ENCODE data around the gene SLC22A17.

SLC22A17 gene

DNA sequence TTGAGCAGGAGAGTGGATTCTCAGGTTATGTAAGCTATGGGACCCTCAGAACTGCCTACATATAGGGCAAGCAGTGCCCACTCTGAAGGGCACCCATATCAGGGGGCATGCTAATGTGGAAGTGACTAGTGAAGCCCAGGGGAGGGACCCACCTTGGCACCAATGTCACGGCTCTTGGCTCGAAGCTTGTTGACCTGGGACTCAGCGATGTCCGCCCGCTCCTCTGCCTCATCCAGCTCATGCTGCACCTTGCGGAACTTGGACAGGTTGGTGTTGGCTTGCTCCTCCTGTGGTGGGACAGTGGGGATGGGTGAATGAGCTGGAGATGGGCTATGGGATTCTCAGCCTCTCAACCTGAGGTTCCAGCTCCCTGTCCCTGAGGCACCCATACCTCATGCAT lies 29.6 kb upstream of the SLC22A17 start:
- in situ Hi-C loops (cut with HindIII; ENCODE audit: low sequenced_read_pairs): no loop called here

DNA sequence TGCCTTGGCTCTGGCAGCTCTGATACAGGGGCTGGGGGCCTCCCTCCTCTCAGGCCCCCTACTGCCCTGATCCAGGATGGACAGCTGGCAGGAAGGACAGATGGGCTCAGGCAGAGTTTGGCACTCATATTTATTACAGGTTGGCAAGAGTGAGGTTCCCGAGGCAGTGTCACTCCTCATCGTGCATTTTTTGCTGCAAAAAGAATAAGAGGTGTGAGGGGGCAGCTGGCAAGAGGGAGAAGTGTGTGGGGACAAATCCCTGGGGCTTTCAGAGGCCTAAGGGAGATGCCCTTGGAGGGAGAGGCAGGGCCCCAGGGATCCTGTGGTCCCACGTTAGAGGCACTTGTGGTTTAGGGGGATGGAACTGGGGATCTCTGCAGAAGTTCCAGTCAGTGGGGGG lies 29.2 kb upstream of the SLC22A17 start:
- in situ Hi-C loops (cut with HindIII; ENCODE audit: low sequenced_read_pairs): no loop called here

DNA sequence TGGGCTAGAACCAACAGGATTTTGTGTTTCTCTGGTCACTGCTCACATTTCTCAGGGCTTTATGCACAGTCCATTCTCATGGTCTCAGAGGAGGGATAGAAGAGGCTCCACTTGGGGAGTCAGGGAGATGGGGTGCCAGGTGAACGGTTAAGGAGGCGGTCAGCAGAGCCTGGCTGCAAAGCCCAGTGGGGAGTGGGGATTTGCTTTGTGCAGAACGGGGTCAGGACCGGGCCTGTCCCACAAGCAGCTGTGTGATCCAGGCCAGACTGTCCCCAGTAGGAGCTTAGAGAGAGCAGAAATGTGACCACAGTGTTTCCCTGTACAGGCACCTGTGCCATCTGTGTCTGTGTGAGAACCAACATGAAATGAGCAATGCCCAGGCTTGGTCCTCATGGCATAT lies 28.3 kb upstream of the SLC22A17 start:
- in situ Hi-C loops (cut with HindIII; ENCODE audit: low sequenced_read_pairs): no loop called here

DNA sequence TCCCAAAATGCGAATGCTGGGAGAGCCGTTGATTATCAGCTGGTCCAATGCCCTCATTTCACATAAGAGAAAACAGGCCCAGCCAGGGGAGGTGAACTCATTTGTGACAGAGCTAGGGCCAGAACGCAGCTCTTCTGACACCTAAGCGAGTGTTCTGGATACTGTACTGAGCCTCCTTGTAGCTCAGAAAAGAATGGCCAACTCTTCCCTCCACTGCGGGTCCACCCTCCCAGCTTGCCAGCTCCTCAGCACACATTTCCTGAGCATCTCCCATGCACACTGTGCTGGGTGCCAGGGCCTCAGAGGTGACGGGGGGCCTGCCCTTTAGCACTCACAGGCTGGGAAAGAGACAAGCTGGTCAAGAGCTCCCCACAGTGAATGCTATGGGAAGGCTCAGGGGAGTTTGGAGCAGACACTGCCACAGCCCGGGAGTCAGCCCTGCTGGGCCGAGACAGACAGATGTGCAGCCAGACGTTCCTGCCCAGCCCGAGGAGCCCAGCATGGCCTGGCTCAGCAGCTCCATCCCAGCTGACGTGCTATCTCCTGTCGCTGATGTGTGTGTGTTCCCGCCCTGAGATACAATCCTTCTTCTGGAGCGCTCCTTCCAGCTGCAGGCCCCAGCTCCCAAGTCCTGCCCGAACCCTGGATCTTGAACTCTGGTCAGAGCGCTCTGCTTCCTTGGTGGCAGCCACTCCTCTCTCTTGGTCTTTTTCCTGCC lies 27.7 kb upstream of the SLC22A17 start:
- in situ Hi-C loops (cut with HindIII; ENCODE audit: low sequenced_read_pairs): no loop called here

DNA sequence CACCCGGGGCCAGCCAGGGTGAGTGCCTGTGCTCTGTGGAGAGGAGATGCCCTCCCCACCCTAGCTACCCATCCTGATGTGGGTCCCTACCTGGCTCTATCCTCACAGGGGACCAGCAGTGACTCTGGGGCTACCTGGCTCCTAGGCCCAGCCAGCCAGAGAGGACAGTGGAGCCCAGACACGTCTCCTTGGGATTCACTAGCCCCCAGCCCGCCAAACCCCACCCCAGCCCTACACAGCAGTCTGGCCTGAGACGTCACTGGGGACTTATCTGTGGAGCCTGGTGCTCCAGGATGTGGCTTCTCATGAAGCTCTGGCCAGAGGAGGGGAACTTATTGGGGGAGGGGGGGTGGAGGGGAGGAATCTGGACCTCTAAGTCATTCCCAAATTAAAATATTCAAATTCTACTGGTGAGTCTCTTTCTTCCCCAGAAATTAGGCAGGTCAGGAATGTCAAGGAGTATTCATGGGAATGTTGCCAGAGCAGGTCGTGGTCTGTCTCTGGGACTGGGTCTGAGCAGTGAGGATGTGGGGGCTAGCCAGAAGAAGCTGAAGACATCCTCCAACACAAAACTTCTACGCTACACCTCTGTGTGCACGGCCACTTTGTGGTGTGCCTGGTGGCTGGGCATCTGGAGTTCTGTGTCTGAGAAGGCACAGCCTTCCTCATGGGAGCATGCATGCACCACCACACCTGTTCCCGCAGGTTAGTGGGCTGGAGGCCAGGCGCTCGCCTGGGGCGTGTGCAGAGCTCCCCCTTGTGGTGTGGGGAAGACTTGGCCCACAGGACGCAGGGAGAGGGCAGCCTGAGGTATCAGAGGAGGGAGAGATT lies 26.9 kb upstream of the SLC22A17 start:
- in situ Hi-C loops (cut with HindIII; ENCODE audit: low sequenced_read_pairs): no loop called here

DNA sequence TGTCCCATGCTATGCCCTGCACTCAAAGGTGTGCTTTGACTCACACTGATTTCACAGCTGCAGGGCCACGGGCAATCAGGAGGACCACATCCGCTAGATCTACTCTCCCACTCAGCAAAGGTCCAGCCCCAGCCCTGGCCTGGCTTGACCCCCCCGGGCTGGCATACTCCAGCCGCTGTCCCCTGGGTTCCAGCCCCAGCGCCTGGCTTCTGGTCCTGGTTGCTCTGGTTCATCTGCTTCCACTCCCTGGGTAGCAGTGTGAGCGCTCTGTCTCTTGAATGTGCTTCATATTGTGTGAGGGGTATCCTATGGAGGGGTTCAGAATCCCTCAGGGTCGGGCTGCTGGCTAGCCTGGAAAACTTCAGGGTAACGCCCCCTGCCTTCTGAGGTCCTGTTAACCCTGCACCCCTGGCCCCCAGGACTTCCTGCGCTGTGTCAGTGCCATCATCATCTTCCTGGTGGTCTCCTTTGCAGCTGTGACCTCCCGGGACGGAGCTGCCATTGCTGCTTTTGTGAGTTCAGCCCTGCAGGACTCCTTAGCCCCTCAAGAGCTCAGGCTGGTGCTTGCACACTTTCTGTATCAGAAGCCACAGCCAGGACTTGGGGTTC lies 26.0 kb upstream of the SLC22A17 start:
- in situ Hi-C loops (cut with HindIII; ENCODE audit: low sequenced_read_pairs): no loop called here

DNA sequence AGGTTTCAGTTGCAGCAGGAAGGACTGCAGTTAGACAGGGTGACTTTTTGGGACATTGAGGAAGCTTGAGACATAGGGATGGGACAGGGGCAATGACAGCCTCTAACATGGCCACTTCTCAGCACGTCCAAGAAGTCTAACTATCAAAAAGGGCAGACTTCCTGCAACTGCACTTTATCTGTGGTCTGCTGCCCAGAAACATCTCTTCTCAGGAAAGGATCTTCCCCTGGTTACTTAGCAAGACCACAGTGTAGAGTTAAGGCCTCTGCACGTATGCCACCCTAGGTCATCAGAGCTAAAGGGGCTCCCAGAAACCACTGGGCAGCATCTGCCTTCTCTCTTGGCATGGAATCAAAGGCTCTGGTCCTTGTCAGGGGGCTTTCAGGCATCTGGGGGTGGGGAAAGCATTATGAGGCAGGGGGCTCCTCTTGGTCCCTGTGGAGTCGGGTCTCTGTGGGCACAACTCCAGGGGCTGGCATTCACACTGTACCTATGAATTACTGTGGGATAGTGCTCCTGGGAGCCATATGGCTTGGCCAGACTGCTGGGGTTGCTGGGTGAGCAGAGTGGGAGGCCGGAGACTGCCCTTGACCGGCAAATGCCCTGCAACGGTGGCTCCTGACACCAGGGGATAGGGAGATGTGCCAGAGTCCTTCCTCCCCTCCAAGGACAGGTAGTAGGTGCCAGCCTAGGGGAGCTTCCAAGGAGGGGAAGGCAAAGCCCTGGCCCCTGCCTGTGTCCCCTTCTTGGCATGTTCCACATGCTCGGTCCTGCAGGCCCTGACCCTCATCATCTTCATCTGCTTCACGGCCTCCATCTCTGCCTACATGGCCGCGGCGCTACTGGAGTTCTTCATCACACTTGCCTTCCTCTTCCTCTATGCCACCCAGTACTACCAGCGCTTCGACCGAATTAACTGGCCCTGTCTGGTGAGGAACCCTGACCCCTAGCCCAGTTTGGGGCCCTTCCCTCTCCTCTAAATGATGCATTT lies 25.2 kb upstream of the SLC22A17 start:
- in situ Hi-C loops (cut with HindIII; ENCODE audit: low sequenced_read_pairs): no loop called here

DNA sequence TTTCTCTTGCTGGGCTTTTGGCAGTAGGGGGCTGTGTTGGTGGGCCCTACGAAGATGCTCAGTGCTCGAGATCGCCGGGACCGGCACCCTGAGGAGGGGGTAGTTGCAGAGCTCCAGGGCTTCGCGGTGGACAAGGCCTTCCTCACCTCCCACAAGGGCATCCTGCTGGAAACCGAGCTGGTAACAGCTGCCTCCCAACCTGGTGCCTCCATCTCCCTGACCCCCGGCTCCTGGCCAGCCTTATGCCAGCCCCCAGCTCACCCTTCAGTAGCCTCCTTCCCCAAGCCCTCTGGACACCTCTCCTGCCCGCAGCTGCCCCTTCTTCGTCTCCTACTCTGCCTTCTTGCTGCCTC lies 24.5 kb upstream of the SLC22A17 start:
- in situ Hi-C loops (cut with HindIII; ENCODE audit: low sequenced_read_pairs): no loop called here

DNA sequence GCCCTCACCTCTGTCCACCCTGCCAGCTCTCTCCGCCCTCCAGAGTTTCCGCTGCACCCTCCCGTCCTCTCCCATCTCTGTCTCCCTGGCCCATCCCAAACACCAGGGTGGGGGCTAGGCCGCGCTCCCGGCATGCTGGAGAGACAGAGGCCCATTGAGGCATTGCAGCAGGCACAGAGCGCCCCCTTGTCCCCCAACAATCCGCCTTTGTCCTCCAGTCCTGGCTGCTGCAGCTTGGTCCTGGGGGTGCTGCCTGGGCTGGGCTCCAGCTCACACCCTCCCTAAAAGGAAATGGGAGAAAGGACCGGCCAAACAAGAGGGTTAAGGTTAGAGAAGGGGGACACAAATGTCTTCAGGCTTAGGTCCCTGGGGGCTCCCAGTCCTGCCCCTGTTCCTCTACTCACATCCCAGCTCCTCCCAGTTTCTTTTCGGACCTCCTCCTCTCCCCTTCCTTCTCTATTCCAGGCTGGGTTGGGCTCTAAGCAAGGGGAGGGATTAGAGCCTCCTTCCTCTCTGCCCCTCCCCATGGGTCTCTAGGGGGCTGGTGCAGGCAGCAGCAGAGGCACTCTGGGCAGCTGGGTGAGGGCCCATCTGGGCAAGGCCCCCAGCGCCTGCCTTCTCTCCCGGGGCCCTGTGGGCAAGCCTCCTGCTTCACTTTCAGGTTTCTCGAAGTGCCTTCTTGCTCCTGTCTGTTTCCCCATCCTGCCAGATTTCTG lies 24.0 kb upstream of the SLC22A17 start, which contains the start of gene CMTM5:
Gene CMTM5 (plus strand): TSS at position 565 of the 716 bp plus-strand sequence. CDS start 206 bp downstream, outside the sequence.
- in situ Hi-C loops (cut with HindIII; ENCODE audit: low sequenced_read_pairs): no loop called here

DNA sequence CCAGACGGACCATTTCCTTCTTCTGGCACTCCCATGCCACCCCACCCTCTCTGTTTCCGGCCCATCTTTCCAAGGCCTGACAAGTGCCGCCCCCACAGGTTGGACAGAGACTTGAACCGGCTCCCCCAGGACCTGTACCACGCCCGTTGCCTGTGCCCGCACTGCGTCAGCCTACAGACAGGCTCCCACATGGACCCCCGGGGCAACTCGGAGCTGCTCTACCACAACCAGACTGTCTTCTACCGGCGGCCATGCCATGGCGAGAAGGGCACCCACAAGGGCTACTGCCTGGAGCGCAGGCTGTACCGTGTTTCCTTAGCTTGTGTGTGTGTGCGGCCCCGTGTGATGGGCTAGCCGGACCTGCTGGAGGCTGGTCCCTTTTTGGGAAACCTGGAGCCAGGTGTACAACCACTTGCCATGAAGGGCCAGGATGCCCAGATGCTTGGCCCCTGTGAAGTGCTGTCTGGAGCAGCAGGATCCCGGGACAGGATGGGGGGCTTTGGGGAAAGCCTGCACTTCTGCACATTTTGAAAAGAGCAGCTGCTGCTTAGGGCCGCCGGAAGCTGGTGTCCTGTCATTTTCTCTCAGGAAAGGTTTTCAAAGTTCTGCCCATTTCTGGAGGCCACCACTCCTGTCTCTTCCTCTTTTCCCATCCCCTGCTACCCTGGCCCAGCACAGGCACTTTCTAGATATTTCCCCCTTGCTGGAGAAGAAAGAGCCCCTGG lies 23.0 kb upstream of the SLC22A17 start:
- in situ Hi-C loops (cut with HindIII; ENCODE audit: low sequenced_read_pairs): no loop called here

DNA sequence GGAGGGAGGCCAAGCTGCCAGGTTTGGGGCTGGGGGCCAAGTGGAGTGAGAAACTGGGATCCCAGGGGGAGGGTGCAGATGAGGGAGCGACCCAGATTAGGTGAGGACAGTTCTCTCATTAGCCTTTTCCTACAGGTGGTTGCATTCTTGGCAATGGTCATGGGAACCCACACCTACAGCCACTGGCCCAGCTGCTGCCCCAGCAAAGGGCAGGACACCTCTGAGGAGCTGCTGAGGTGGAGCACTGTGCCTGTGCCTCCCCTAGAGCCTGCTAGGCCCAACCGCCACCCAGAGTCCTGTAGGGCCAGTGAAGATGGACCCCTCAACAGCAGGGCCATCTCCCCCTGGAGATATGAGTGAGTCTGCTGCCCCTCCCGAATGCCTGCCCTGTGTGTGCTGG lies 20.4 kb upstream of the SLC22A17 start:
- in situ Hi-C loops (cut with HindIII; ENCODE audit: low sequenced_read_pairs): no loop called here

DNA sequence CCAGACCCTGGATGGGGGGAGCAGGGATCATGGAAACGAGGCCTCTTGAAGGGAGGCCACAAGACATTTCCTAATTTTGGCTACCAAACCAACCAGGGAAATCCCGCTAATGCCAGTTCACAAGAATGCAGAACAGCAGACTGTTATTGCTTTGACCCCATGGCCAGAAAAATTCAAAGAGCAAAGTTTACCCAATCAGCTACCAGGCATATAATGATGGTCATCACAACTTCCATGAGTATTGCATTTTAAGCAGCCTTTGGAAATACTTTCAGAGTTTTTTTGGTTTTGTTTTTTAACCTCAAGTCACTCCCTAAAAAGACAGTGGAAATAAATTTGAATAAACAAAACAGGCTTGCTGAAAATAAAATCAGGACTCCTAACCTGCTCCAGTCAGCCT lies 19.8 kb upstream of the SLC22A17 start, which contains the start of gene IL25:
Gene IL25 (plus strand): TSS at position 301 of the 400 bp plus-strand sequence.
- in situ Hi-C loops (cut with HindIII; ENCODE audit: low sequenced_read_pairs): no loop called here

DNA sequence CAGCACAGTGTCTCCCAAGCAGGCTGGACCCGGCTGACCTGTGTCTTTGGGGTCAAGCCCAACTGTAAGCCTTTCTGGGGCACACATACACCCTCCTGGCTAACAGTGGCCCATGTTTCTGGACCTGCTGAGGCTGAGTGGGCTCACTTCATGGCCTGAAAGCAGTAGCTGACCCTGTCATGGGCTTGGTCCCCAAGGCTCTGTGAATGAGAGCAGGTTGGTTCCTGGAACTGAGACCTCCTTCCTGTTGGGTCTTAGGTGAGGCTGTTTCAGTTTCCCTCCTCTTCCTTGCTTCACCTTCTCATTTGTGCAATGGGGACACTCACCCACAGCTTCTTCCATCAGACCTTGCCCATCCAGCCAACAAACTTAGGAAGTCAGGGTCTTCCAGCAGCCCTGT lies 19.2 kb upstream of the SLC22A17 start:
- in situ Hi-C loops (cut with HindIII; ENCODE audit: low sequenced_read_pairs): no loop called here

DNA sequence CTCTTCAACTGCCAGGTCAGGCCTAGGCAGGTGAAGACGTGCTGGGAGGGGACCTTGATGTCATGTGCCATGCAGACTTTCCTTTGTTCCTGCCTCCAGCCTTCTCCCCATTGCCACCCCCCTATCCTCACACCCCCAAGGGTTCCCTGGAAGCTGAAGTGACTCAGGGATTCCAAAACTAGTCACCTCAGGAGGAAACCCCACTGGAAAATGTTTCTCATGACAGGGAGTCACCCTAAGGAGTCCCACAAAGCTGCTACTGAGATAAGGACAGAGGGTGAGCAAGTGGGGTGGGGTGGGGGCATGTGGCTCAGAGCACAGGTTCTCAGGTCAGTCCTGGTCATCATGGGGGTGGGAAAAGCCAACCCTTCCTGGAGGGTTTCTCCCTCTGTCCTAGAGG lies 17.5 kb upstream of the SLC22A17 start:
- in situ Hi-C loops (cut with HindIII; ENCODE audit: low sequenced_read_pairs): no loop called here

DNA sequence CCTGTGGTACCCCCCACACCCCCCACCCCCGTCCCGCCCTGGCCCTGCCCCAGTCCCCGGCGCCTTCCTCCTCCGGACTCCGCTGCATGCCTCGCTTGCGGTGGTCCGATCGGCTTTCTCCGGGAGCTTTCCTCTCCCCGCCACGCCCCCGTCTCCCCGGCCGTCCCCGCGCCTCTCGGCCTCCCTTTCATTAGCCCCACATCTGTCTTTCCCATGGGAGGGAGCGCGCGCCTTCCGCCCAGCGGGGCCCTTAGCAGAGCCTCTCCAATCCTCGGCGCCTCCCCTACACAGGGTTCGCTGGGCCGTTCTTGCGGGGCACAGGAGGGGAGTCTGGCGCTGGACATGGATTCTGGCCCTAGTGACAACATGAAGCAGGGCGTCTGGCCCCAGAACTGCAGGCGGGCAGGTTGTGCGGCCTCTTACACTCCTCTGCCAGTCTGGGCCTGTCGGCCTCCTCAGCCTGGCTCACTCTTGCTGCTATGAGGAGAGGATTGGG lies 13.8 kb upstream of the SLC22A17 start:
- in situ Hi-C loops (cut with HindIII; ENCODE audit: low sequenced_read_pairs): no loop called here

DNA sequence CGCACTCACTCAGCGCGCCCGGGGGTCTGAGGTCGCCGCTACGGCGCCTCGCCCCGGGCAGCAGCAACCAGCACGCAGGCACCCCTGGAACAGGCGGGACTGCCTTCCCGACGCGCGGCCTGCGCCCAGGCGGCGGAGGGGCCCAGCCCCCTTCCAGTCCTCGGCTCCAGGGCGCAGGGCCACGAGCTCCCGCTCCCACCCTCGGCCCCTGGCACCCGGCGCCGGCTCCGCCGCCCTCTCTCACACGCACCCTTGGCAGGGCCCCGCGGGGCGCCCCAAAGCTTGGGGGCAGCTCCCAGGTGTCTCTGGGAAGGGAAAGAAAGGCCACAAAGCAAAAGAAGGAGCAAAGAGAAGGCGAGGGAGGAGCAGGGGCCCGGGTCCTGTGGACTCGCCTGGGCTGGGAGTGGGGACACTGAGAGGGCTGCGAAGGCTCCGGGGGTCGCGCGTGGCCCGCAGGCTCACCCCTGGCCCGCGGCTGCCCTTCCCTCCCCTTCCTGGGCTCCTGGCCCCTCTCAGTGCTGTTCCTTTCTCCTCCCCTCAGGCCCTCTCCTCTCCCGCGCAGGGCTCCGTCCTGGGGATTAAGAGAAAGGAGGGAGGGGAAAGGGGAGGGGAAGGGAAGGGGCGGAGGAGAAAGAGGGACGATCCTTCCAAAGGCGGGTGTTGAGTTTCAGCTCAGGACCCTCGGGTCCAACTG lies 13.2 kb upstream of the SLC22A17 start:
- in situ Hi-C loops (cut with HindIII; ENCODE audit: low sequenced_read_pairs): no loop called here

DNA sequence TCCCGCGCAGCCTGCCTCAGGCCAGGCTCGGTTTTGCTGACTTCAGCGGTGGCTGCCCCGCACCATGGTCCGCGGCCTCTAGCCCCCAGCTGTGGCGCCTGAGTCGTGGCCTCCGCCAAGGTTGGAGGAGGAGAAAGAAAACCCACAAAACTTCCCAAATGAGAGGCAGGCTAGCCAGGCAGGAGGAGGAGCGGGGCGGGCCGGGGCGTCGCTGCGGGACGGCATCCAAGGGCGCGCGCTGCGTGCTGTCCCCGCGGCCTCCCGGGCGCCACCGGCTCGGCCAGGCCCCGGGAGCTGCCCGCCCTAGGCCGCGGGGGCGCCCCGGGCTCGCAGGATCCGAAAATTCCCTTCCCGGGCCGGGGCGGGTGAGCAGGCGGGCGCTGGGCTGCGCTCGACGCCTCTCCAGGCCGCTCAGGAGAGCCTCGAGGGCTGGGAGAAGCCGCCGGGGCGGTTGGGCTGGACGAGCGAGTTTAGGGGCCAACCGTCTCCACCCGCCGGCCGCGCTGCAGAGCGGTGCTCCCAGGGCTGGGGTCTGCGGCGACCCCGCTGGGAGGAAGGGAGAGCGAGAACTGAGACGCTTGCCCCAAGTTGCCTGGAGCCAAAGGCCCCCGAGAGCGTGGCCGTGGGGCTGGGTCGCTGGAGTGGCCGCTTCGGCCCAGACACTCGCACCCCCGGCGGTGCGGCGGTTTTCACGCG lies 12.5 kb upstream of the SLC22A17 start, which contains the start of gene EFS:
Gene EFS (minus strand): TSS at position 137 of the 696 bp plus-strand sequence. CDS start 147 bp downstream, outside the sequence.
- in situ Hi-C loops (cut with HindIII; ENCODE audit: low sequenced_read_pairs): no loop called here

Data from DLD1 (cell line).